GM18867 (cell line): ENCODE data around the gene ACSF3.

Experiments
- ATAC-seq: cut with Tn5 transposase; IDR thresholded peaks from one replicate; pipeline ENCODE4 v1.9.1; 2021; ENCODE audit warnings: mild to moderate bottlenecking, moderate library complexity; ENCODE audit not compliant: unreplicated experiment

Gene ACSF3

DNA sequence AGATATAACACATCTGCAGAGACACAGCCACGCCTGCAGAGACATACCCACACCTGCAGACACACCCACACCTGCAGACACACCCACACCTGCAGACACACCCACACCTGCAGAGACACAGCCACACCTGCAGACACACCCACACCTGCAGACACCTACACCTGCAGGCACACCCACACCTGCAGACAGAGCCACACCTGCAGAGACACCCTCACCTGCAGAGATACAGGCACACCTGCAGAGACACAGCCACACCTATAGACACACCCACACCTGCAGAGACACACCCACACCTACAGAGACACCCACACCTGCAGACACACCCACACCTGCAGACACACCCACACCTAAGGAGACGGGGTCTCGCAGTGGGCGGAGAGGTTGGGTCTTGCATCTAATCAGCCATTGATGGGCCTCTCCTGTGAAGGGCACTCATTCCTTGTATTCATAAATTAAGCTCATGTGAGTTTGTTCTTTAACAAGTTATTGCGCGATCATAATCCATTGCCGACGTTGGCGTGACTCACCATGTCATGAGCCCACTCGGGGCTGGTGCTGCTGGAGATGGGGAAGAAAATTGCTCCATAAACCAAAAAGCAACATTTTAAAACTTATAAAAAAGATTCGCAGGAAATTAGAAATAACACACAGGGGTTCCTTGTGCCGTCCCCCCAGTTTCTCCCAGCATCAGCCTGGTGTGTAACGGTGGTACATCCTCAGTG, 49.0 kb downstream of the ACSF3 start:
- no peak for ATAC-seq

DNA sequence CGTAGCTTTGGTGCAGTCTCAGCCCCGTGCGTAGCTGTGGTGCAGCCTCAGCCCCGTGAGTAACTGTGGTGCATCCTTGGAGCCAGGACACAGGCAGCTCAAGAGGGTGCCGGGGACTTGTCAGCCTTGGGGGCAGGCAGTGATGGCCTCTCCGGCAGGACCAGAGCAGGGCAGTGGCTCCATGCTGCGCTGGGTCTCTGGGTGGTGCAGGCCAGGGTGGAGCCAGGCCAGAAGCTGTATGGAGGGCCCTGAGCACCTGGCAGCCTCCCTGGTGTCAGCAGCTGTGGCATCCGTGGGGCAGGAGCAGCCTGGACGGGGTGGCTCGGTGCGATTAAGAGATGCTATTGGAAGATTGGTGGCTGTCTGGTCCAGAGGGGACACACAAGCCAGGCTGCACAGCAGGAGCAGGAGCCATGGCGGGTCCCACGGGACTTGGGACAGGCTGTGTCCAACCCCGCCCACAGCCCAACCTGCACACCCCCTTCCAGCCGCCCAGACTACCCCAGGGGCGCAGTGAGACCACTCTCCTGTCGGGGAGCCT, 49.6 kb downstream of the ACSF3 start:
- ATAC-seq = no peak

GRCh38 chr16:89143911-89144675, 50.4 kb downstream of the ACSF3 start:
- ATAC-seq = no peak

- ATAC-seq = no peak
Observed at GRCh38 chr16:89144681-89145080, 51.0 kb downstream of the ACSF3 start.

DNA sequence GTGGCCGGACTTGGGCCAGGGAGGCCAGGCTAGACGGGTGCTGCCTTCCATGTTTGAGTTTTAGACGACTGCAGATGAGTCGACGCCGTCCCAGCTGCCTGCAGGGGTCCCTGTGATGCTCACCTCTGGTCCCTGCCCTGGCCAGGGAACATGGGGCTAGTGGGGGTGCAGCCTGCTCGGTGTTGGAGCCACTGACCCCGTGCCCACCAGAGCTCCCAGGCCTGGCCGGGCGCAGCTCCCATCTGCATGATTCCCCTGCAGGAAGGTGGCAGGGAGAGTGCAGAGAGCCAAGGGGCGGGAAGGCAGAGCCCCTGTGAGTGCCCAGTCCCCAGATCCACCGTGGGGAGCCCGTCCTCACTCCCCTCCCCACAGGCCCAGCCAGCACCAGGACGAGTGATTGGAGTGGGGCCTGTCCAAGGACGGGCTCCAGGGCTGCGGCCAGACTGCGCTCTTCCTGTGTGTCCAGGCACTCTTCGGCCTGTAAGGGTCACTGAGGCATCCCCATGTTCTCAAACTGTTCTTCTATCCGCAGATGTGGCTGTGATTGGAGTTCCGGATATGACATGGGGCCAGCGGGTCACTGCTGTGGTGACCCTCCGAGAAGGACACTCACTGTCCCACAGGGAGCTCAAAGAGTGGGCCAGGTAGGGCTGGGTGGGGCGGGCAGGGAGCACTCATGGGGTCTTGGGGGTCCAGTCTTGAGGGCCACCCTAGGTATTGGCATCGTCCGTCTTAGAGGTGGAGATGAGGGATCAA, 51.9 kb downstream of the ACSF3 start:
- ATAC-seq = no peak

- ATAC-seq = no peak
Observed at GRCh38 chr16:89146211-89147005, 52.8 kb downstream of the ACSF3 start.

- no peak for ATAC-seq
Observed at GRCh38 chr16:89147085-89147817, 53.6 kb downstream of the ACSF3 start.

GRCh38 chr16:89149386-89149785, 55.7 kb downstream of the ACSF3 start:
- no peak for ATAC-seq

DNA sequence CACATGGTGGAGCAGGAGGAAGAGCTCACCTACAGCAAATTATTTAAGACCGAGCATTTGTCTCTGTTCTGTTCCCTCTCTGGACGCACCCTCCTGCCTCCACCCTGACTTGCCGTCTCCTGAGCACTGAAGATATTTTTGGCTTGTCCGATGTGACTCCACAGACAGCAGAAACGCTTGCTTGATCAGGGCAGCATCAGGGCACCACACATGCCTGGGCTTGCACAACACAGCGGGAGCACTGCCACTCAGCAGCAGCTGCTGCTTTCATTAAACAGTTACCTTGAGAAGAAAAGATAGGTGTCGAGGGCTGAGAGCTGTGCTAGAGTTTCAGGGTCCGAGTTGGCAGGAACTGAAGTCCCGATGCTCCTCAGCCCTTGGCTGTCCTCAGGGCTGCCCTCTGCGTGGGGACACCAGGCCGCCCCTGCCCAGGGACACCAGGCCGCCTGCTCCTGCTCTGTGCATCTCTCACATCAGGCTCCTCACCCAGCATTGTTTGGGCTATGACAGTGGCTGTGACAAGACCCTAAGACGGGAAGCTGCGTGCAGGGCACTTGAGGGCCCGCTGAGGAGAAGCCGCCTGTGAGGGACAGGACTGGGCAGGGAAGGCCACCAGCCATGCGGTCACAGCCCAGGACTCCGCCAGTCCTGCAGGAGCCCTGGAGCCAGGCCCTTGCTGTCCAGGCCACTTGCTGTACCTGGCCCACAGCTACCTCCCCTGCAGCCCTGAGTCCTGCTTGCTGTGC, 56.6 kb downstream of the ACSF3 start:
- ATAC-seq = no peak

- no peak for ATAC-seq
Observed at GRCh38 chr16:89150981-89151380, 57.3 kb downstream of the ACSF3 start.

- ATAC-seq = no peak
Observed at GRCh38 chr16:89152831-89153700, 59.4 kb downstream of the ACSF3 start.

GRCh38 chr16:89153848-89154271, 60.2 kb downstream of the ACSF3 start:
- ATAC-seq = no peak

- ATAC-seq = no peak
Observed at GRCh38 chr16:89154390-89155183, 60.9 kb downstream of the ACSF3 start.

DNA sequence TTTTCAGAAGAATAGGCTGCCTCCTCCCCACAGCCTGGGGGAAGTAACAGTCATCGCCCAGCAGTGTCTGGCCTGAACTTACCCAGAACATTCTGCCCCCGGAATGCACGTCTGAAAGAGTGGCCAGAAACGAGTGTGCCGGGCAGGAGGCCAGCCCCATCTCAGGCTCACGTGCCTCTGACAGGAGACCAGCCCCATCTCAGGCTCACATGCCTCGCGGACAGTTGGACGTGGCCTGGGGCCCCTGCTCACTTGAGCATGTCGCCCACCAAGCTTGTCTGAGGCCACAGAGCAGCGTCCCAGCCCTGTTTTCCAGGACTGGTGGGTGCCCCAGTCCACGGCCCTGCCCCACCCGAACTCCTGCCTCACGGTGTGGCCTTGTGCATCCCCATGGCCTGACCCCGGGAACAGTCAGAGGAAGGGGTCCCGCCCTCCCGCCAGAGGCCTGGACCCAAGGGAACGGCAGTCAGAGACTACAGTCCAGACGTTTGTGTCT, 61.6 kb downstream of the ACSF3 start:
- no peak for ATAC-seq

DNA sequence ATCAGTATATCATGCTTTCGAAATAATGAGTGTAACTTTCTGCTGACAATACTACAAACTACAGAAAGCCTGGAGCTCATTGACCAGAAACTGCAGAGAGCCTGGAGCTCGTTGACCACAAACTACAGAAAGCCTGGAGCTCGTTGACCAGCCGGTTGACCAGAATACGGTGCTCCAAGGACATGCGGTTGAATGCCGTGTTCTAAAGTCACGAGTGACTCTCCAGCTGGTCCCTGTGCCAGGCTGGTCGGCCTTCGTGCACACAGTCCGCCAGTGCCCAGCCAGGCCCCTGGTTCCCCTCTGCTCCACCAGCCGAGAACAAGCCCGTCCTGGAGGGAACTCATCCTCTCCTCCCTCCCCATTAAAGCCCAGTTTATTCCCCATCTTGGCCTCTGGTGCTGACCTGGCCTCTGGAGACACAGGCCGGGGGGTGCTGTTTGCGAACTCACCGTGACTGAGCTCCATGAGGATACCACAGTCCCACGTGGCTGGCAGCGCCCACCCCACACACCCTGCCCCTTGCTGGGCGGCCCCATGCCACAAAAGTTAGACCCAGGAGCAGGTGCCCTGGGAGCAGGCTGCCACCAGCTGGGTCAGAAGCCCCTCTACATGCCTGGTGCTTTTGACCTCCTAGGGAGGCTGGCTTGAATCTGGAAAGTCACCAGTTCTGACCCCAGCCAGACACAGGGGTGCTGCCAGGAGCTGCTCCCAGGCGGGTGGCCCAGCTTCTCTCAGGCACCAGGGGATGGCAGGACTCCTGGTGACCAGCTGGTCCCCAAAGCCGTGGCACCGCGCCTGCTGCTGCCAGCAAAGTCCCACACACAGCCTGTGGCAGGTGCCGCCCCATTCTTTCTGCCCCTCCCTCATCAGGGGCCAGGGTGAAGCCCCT, 62.4 kb downstream of the ACSF3 start:
- ATAC-seq = no peak
